GM13976 (cell line): ENCODE results near the gene GMPPB.

Source experiments
- DNase-seq: peaks from one replicate; pipeline ENCODE4 v3.0.0; 2012; ENCODE audit warnings: low spot score
- in situ Hi-C: fragments of 300-500 bp; cut with MboI; formaldehyde crosslinking; loops from one replicate; pipeline ENCODE4 v1.12.0; 2022; ENCODE audit warnings: low sequenced_read_pairs, mixed read lengths, inconsistent platforms; ENCODE audit not compliant: unreplicated experiment
- TF ChIP-seq, protein P1 (sequence below): IDR thresholded peaks from 2 replicates; pipeline ENCODE4 v1.5.1; 2012; ENCODE audit warnings: borderline replicate concordance, mild to moderate bottlenecking; ENCODE audit not compliant: insufficient read depth; ENCODE audit errors: extremely low read depth, missing control alignments, control extremely low read depth

GMPPB gene

DNA sequence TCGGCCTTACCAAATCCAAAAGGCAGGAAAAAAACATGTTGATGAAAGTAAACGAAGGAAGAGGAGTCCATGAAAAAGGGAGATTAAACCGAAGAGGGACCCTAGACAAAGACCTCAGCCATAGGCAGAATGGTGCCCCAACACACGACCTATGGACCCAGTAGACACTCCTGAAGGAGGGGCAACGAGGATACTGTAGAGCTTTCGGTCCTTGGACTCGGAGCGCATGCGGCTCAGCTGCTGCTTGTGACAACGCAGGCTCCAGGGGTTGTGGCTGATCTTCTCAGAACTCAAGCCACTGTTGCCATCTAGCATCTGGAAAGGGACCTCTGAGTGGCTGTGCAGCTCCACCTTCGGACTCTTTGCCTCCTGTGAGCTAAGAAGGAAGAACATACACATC is 8.8 kb upstream of the GMPPB start:
- TF ChIP-seq, protein P1, sequence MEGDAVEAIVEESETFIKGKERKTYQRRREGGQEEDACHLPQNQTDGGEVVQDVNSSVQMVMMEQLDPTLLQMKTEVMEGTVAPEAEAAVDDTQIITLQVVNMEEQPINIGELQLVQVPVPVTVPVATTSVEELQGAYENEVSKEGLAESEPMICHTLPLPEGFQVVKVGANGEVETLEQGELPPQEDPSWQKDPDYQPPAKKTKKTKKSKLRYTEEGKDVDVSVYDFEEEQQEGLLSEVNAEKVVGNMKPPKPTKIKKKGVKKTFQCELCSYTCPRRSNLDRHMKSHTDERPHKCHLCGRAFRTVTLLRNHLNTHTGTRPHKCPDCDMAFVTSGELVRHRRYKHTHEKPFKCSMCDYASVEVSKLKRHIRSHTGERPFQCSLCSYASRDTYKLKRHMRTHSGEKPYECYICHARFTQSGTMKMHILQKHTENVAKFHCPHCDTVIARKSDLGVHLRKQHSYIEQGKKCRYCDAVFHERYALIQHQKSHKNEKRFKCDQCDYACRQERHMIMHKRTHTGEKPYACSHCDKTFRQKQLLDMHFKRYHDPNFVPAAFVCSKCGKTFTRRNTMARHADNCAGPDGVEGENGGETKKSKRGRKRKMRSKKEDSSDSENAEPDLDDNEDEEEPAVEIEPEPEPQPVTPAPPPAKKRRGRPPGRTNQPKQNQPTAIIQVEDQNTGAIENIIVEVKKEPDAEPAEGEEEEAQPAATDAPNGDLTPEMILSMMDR, result no peak
- DNase-seq, result no peak
- in situ Hi-C loops, result no loop called here

DNA sequence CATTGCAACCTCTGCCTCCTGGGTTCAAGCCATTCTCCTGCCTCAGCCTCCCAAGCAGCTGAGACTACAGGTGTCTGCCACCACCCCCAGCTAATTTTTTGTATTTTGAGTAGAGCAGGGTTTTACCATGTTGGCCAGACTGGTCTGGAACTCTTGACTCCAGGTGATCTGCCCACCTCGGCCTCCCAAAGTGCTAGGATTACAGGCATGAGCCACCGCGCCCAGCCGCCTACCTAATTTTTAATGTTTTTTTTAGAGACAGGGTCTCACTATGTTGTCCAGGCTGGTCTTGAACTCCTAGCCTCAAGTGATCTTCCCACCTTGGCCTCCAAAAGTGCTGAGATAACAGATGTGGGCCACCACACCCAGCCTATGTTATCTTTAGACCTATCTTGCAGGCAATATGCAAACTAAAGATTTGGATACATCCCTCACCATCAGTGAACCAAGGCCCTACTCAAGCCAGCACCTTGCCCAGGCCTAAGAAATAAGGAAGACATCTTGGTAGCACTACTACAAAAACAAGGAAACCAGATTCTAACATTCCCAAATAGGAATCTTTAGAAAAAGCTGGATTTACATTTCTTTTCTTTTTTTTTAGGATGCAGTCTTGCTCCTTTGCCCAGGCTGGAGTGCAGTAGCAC is 6.3 kb upstream of the GMPPB start:
- in situ Hi-C loops, result no loop called here
- TF ChIP-seq, protein P1, result no peak
- no peak for DNase-seq

DNA sequence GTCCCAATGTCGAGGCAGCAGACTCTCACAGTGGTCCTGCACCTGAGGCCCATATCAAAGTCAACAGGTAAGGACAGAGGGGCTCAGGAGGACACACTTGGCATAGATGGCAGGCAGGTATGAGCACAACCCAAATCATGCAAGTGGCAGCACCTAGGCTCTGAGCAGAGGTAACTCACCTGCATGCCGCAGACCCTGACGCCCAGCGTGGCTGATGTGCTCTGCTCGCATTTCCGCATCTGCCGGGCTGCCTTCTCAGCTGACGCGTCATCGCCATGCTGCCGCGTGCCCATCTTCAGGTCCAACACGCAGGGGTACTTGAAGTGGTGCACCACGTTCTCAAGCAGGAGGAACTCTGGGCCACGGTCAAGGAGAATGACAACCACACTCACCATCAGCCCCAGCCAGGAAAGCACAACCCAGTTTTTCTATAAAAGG is 4.2 kb upstream of the GMPPB start:
- no peak for DNase-seq
- in situ Hi-C loops, result no loop called here
- TF ChIP-seq, protein P1, result no peak

DNA sequence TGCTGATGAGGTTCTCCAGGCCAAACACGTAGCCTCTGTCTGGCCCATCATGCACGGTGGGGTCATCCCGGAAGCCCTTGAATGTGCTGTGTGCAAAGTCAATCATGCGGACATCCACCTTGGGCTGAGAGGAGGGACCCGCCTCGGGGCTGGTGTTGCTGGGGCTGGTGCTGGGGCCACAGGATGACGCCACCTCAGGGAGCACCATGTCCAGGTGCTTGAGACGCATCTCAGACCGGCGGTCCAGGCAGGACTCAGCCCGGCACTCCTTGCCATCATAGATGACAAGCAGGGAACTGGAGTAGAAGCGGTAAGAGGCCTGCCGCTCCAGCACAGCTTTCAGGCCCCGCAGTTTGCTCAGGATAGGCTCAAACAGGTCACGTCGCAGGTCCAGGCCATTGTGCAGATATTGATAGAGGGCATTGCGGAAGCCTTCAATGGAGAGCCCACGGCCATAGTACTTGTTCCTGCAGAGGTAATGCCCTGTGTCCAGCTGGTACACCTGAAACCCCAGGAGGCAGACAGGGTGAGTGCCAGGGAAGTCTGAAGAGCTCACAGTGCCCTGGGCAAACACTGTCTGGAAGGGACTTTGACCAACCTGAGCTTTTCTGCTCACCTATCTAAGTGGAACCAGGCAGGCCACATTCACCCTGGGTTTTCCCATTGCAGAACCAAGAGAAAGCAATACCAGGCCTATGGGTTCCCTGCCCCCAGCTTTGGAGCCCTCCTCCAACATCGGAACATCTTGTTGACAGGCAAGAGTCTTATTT is 3.6 kb upstream of the GMPPB start:
- TF ChIP-seq, protein P1, result no peak
- in situ Hi-C loops, result no loop called here
- DNase-seq, result peak; percentile 61

DNA sequence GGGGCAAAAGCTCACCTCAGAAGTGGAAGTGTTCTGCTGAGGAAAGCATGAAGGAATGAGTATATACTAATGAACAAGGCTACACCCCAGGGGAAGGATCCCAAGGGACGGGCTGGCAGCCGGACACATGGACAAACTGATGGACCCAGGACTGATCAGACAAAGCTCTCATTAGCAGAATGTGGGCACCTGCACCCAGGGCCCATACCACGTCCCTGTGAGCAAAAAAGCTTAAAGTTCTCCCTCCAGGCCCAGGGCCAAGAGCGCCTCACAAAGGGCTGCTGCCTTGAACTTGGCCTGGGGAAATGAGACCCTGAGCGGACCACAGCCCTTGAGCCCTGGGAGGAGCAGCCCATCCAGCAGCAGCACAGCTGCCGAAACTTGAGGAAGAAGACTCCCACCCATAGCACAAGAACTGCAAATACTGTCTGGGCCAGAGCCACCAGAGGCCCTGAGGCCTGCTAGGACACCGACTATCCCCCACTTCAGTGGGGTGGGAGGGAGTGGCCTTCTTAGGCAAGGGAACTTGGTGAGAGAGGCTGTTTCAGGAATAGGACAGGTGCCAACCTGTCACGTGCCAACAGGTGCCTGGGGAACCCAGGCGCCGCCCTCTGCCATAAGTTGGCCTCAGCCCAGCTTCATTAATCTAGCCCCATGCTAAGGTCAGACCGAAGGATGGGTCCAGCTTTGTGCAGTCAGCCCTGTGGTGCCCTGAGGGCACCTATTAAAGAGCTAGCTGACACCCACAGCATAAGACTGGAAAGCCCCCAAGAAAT is 2.3 kb upstream of the GMPPB start:
- TF ChIP-seq, protein P1, result no peak

DNA sequence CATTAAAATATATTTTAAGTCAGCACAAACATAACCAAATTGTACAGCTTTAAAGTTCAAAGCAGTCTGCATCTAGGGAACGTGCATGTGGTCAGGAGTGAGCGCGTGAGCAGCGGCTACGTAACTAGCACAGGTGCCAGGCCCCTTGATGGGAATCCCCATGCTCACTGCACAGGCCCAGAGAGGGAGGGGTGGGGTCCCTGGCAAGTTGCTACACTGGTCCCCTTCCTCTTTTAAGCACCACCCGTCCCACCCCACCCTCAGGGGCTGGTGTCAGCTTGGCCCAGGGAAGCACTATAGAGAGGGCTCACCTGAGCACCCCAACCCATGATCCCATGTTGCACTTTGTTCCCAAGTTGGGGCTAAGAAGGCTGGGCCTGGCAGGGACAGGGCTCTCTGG is 835 bp upstream of the GMPPB start:
- in situ Hi-C loops, result no loop called here
- TF ChIP-seq, protein P1, result no peak
- peak; percentile 62 for DNase-seq

More for the DNA sequence above, 2.3 kb upstream of the GMPPB start:
- DNase-seq, result peak; percentile 15
- in situ Hi-C loops, result no loop called here
